Osteoblast (primary cell): ENCODE results near the gene CDH24. TPM values are rescaled to one million over a fixed set of nuclear protein-coding genes. Genes with fewer than 3 reads are reported as not detected.
A peak's percentile ranks its signal among the peaks of the same experiment; 100 is the strongest.

Experiments
- DNase-seq: peaks from one replicate; pipeline ENCODE4 v3.0.0; 2011; ENCODE audit warnings: low spot score, mixed read lengths; ENCODE audit not compliant: insufficient read length; ENCODE audit errors: missing footprints
- H2AFZ ChIP-seq: 2 replicates; pipeline ENCODE4 v1.6.0; 2011; ENCODE audit warnings: mild to moderate bottlenecking, low read length
- H3K27ac ChIP-seq: 2 replicates; pipeline ENCODE4 v1.5.1; 2011; ENCODE audit warnings: mild to moderate bottlenecking, low read depth, low read length, moderate library complexity
- H3K27me3 ChIP-seq: 2 replicates; pipeline ENCODE4 v1.6.0; 2012; ENCODE audit warnings: mild to moderate bottlenecking, control low read depth, inconsistent platforms, low read length, moderate library complexity; ENCODE audit not compliant: insufficient read depth
- H3K36me3 ChIP-seq: 2 replicates; pipeline ENCODE4 v1.5.1; 2011; ENCODE audit warnings: mild to moderate bottlenecking, low read length, control low read depth, moderate library complexity; ENCODE audit not compliant: insufficient read depth
- H3K4me1 ChIP-seq: 2 replicates; pipeline ENCODE4 v1.5.1; 2011; ENCODE audit warnings: mild to moderate bottlenecking, low read length, control low read depth, moderate library complexity; ENCODE audit not compliant: insufficient read depth
- H3K4me2 ChIP-seq: 2 replicates; pipeline ENCODE4 v1.6.0; 2011; ENCODE audit warnings: mild to moderate bottlenecking, low read length; ENCODE audit not compliant: insufficient read depth
- H3K4me3 ChIP-seq: fragments of 200-600 bp; sonication (generic); 3 replicates; pipeline ENCODE4 v1.5.1; 2012; ENCODE audit warnings: mild to moderate bottlenecking, low read length, inconsistent platforms; ENCODE audit not compliant: insufficient read depth
- H3K79me2 ChIP-seq: 2 replicates; pipeline ENCODE4 v1.6.0; 2012; ENCODE audit warnings: mild to moderate bottlenecking, low read length, control low read depth, inconsistent platforms; ENCODE audit not compliant: insufficient read depth
- H3K9me3 ChIP-seq: 2 replicates; pipeline ENCODE4 v1.5.1; 2011; ENCODE audit warnings: low read depth, low read length, control low read depth
- H4K20me1 ChIP-seq: 2 replicates; pipeline ENCODE4 v1.6.0; 2012; ENCODE audit warnings: mild to moderate bottlenecking, low read length, control low read depth; ENCODE audit not compliant: insufficient read depth
- total RNA-seq: library from RNA; depleted of rRNA; stranded (reverse); fragments of >200 nt; gene quantifications from 2 replicates; pipeline ENCODE4 v1.2.3, GENCODE V29; 2012
- TF ChIP-seq, protein P1 (sequence below): IDR thresholded peaks from 2 replicates; pipeline ENCODE4 v1.5.1; 2011; ENCODE audit warnings: mild to moderate bottlenecking, low read depth, low read length, moderate library complexity; ENCODE audit errors: extremely low read depth

The CDH24 gene
- total RNA-seq, 1 donor, result 3.3 TPM

DNA sequence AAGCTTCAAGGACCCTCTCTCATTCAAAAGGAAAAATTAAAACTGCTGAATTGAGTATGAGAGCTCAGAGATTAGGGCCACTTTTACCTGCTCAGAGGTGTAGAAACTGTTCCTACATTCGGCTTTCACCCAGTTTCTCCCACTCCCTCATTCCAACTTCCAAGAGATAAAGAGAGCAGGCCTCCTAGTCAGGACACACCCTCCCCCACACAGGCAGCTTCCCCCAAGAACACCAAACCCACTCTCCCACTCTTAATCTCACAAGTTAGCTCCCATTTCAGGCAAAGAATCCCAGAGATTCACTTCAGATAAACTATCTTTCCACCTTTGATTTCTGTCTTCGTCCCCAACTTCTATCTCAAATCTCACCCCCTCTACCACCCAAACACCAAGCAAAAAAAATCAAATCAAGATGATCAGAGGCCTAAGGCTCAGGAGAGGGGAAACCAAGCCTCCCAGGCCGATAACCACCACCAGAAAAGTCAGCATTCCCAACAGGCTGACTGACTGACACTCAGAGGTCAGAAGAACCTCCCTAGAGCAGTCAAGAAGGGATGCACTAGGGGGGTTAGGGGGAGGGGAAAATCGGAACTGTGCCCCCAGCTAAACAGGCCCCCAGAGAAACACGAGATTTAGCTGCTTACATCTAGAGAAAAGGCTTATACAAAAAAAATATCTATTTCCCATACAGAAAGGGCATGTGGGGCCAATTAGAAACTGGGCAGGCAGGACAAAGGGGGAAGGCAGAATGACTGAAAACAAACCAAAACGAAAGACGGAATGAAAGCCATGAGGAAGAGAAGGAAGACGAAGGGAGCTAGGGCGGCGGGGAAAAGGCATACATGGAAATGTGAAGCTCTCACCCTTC lies 13.2 kb upstream of the CDH24 start:
- H3K4me2 ChIP-seq, result peak overlapping the region; percentile 98
- H3K4me1 ChIP-seq, result peaks cover 35% of the 10 kb centered on the region
- H4K20me1 ChIP-seq, result peaks cover 41% of the 10 kb centered on the region
- peak; percentile 65 for DNase-seq
- no peak overlapping the region for H2AFZ ChIP-seq
- peak overlapping the region; percentile 86 for H3K4me3 ChIP-seq
- H3K36me3 ChIP-seq, result peaks cover 73% of the 10 kb centered on the region
- TF ChIP-seq, protein P1, sequence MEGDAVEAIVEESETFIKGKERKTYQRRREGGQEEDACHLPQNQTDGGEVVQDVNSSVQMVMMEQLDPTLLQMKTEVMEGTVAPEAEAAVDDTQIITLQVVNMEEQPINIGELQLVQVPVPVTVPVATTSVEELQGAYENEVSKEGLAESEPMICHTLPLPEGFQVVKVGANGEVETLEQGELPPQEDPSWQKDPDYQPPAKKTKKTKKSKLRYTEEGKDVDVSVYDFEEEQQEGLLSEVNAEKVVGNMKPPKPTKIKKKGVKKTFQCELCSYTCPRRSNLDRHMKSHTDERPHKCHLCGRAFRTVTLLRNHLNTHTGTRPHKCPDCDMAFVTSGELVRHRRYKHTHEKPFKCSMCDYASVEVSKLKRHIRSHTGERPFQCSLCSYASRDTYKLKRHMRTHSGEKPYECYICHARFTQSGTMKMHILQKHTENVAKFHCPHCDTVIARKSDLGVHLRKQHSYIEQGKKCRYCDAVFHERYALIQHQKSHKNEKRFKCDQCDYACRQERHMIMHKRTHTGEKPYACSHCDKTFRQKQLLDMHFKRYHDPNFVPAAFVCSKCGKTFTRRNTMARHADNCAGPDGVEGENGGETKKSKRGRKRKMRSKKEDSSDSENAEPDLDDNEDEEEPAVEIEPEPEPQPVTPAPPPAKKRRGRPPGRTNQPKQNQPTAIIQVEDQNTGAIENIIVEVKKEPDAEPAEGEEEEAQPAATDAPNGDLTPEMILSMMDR, result no peak
- no peaks in the 10 kb centered on the region for H3K9me3 ChIP-seq
- peak overlapping the region; percentile 78 for H3K27ac ChIP-seq
- peaks cover 84% of the 10 kb centered on the region for H3K79me2 ChIP-seq
- no peaks in the 10 kb centered on the region for H3K27me3 ChIP-seq

DNA sequence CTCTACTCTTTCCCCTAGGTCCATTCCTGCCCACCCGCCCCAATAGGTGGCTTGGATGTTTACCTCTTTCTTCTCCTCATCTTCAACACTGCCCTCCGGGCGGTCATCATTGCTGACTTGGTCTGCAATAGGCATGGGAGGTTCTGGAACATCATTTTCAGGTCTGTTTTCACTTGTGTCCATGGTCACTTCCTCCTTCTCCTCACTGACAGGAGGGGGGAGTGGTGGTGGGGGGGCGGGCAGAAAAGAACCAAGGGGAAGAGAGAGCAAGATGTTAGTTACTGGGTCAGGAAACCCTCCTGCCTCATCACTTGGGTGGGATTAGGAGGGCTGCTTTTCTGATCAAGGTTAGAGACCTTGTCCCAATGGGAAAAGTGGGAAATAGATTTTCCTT lies 12.1 kb upstream of the CDH24 start:
- H3K27ac ChIP-seq, result no peak overlapping the region
- TF ChIP-seq, protein P1, result no peak
- H2AFZ ChIP-seq, result no peak overlapping the region
- no peak overlapping the region for H3K4me3 ChIP-seq
- H3K4me2 ChIP-seq, result peak overlapping the region; percentile 37
- peaks cover 71% of the 10 kb centered on the region for H3K36me3 ChIP-seq
- H3K27me3 ChIP-seq, result no peaks in the 10 kb centered on the region
- peaks cover 35% of the 10 kb centered on the region for H3K4me1 ChIP-seq
- H3K9me3 ChIP-seq, result no peaks in the 10 kb centered on the region
- peaks cover 41% of the 10 kb centered on the region for H4K20me1 ChIP-seq
- peaks cover 81% of the 10 kb centered on the region for H3K79me2 ChIP-seq
- DNase-seq, result peak; percentile 21

DNA sequence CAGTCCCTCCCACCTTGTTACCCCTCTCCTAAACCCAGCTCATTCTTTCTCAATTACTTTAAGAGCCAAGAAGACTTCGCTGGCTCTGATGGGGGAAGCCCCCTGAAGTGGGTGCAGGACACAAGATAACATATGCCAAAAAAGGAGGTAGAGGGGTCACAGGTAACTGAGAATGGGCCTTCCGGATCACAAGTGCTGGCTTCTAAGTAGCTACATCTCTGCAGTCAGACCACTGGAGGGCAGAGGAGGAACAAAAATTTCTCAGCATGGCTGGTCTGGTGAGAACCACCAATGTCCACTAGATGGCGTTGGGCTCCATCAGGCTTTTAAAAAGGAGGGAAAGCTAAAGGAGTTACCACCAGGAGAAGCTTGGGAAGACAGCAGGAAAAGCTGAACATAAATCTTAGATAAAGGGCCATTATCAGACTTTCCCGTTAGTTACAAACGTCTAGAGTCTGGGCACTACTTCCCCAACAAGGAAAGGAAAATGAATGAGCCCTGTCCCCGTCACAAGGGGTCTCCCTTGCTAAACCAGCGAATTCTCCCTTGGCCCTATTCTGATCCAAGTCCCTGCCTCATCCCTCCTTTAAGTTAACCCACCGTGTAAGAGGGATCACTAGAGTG lies 11.6 kb upstream of the CDH24 start:
- peaks cover 71% of the 10 kb centered on the region for H3K36me3 ChIP-seq
- H3K4me1 ChIP-seq, result peaks cover 35% of the 10 kb centered on the region
- H3K27me3 ChIP-seq, result no peaks in the 10 kb centered on the region
- no peak overlapping the region for H3K27ac ChIP-seq
- H3K79me2 ChIP-seq, result peaks cover 82% of the 10 kb centered on the region
- no peak overlapping the region for H2AFZ ChIP-seq
- peak; percentile 96 for DNase-seq
- TF ChIP-seq, protein P1, result peak; percentile 100
- peak overlapping the region; percentile 42 for H3K4me2 ChIP-seq
- peaks cover 41% of the 10 kb centered on the region for H4K20me1 ChIP-seq
- no peak overlapping the region for H3K4me3 ChIP-seq
- no peaks in the 10 kb centered on the region for H3K9me3 ChIP-seq
